HL-60 (cell line): ENCODE results near the gene ATP6AP1.

ENCODE experiments used
- DNase-seq, 2 experiments: peaks; one replicate each; pipeline ENCODE4 v3.0.0-alpha.2; 2010 to 2020; ENCODE audit warnings: low read depth in 1 of 2, low spot score in 1 of 2
- H3K27ac ChIP-seq: fragments of 250-450 bp; sonication (Bioruptor Pico); replicated peaks from 2 replicates; pipeline ENCODE4 v1.5.1; 2020; ENCODE audit warnings: mild to moderate bottlenecking, moderate library complexity
- H3K27me3 ChIP-seq: fragments of 250-450 bp; sonication (Bioruptor Pico); 2 replicates; pipeline ENCODE4 v1.5.1; 2021; ENCODE audit warnings: mild to moderate bottlenecking, moderate library complexity; ENCODE audit not compliant: insufficient read depth, poor library complexity, severe bottlenecking
- H3K4me3 ChIP-seq: replicated peaks from 2 replicates; pipeline ENCODE4 v1.5.1; 2011; ENCODE audit warnings: mild to moderate bottlenecking, control low read depth, low read length; ENCODE audit not compliant: insufficient read depth
- GABPA ChIP-seq: IDR thresholded peaks from 2 replicates; pipeline ENCODE4 v1.6.1; 2012; ENCODE audit warnings: low read depth
- POLR2AphosphoS5 ChIP-seq: IDR thresholded peaks from 2 replicates; pipeline ENCODE4 v1.6.1; 2012; ENCODE audit warnings: low read depth
- SPI1 ChIP-seq: IDR thresholded peaks from 2 replicates; pipeline ENCODE4 v1.6.1; 2012; ENCODE audit warnings: low read depth, mild to moderate bottlenecking, borderline replicate concordance
- TF ChIP-seq, protein P1 (sequence below): IDR thresholded peaks from one replicate; pipeline ENCODE4 v1.5.1; 2011; ENCODE audit warnings: low read length, control low read depth, inconsistent platforms; ENCODE audit not compliant: insufficient read depth
- TF ChIP-seq, protein P2 (sequence below): IDR thresholded peaks from 2 replicates; pipeline ENCODE4 v1.6.1; 2012; ENCODE audit warnings: low read depth; ENCODE audit not compliant: insufficient replicate concordance

Gene ATP6AP1

DNA sequence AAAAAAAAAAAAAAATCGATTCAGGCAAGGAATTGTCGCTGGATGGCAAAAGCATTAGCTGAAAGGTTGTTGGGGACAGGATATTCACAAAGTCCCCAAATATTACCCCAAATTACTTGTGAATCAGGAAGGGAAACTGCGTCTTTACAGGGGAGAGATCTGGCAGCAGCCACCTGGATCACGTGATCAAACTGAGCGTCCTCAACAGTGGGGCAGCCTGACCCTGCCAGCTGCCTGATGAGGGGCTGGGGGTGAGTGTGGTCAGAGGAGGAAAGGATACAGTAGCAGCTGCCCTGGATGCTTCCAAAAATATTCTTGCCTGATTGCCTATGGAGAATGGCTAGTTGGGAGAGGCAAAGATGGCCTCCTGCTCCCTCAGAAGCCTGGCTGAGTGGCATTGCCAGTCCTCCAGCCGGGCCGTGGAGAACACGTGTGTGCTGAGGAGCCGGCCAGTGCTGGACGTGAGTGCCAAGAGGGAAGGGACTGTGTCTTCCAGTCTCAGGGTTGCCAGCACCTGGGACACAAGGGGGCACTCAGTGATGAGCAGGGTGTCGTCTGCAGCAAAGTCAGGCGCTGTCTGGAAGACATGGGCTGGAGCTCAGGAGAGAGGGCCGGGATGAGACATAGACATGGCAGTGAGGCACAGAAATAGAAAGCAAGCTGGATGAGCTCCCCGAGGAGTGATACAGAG is 53.6 kb downstream of the ATP6AP1 start:
- Histone ChIP-seq H3K27me3 (no peaks in the 10 kb centered on the region), H3K4me3 (no peak overlapping the region), H3K27ac (no peak overlapping the region)
- DNase-seq, result no peak
- TF ChIP-seq, protein P1, sequence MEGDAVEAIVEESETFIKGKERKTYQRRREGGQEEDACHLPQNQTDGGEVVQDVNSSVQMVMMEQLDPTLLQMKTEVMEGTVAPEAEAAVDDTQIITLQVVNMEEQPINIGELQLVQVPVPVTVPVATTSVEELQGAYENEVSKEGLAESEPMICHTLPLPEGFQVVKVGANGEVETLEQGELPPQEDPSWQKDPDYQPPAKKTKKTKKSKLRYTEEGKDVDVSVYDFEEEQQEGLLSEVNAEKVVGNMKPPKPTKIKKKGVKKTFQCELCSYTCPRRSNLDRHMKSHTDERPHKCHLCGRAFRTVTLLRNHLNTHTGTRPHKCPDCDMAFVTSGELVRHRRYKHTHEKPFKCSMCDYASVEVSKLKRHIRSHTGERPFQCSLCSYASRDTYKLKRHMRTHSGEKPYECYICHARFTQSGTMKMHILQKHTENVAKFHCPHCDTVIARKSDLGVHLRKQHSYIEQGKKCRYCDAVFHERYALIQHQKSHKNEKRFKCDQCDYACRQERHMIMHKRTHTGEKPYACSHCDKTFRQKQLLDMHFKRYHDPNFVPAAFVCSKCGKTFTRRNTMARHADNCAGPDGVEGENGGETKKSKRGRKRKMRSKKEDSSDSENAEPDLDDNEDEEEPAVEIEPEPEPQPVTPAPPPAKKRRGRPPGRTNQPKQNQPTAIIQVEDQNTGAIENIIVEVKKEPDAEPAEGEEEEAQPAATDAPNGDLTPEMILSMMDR, result no peak
- TF ChIP-seq GABPA (no peak), SPI1 (no peak), POLR2AphosphoS5 (no peak)
- TF ChIP-seq, protein P2, sequence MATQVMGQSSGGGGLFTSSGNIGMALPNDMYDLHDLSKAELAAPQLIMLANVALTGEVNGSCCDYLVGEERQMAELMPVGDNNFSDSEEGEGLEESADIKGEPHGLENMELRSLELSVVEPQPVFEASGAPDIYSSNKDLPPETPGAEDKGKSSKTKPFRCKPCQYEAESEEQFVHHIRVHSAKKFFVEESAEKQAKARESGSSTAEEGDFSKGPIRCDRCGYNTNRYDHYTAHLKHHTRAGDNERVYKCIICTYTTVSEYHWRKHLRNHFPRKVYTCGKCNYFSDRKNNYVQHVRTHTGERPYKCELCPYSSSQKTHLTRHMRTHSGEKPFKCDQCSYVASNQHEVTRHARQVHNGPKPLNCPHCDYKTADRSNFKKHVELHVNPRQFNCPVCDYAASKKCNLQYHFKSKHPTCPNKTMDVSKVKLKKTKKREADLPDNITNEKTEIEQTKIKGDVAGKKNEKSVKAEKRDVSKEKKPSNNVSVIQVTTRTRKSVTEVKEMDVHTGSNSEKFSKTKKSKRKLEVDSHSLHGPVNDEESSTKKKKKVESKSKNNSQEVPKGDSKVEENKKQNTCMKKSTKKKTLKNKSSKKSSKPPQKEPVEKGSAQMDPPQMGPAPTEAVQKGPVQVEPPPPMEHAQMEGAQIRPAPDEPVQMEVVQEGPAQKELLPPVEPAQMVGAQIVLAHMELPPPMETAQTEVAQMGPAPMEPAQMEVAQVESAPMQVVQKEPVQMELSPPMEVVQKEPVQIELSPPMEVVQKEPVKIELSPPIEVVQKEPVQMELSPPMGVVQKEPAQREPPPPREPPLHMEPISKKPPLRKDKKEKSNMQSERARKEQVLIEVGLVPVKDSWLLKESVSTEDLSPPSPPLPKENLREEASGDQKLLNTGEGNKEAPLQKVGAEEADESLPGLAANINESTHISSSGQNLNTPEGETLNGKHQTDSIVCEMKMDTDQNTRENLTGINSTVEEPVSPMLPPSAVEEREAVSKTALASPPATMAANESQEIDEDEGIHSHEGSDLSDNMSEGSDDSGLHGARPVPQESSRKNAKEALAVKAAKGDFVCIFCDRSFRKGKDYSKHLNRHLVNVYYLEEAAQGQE, result no peak

DNA sequence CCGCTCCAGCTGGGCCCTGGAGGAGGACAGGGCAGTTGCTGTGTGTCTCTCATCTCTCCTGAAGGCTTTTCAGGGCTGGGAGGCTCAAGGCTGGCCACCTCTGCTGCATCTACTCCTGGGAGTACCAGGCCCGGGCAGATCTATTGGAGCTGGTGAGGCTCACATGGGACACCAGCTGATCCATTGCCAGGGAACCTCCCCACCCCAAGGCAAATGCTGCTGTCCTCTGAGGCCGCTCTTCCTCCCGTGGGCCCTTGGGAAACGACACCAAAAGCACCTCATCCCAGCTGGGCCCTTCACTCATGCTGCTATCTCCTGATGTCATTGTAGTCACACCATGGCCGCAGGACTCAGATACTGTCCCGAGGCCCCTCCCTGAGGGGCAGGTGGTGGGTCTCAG is 54.3 kb downstream of the ATP6AP1 start:
- DNase-seq, result no peak
- TF ChIP-seq SPI1 (no peak), POLR2AphosphoS5 (no peak), GABPA (no peak)
- TF ChIP-seq, protein P2, result no peak
- TF ChIP-seq, protein P1, result no peak
- H3K27me3 ChIP-seq, result no peaks in the 10 kb centered on the region
- no peak overlapping the region for H3K27ac ChIP-seq
- no peak overlapping the region for H3K4me3 ChIP-seq

DNA sequence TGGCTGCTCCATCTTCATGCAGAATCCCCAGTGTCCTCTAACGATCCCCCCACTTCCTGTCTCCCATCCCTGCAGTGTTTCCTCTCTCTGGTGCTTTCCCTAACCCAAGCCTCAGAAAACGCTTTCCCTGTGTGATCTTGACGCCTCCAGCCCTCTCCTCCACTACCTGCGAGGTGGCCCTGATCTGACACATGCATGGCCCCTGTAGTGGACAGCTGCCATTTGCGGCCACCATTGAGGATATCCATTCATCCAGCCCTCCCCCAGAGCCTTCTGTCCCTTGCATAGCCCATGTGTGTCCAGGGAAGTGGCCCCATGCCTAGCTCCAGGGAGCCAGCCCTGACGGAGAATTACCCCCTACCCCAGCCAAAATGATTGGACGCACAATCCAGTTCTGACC is 54.8 kb downstream of the ATP6AP1 start:
- Histone ChIP-seq H3K27ac (no peak overlapping the region), H3K27me3 (no peaks in the 10 kb centered on the region), H3K4me3 (no peak overlapping the region)
- DNase-seq, result no peak
- TF ChIP-seq, protein P1, result no peak
- TF ChIP-seq SPI1 (no peak), POLR2AphosphoS5 (no peak), GABPA (no peak)
- TF ChIP-seq, protein P2, result no peak
